ENCODE data around the gene PRSS21. TPM values are rescaled to one million over a fixed set of nuclear protein-coding genes. Genes with fewer than 3 reads are reported as not detected.

The PRSS21 gene
- total RNA-seq, 6 experiments from 2014 or later = not detected

DNA sequence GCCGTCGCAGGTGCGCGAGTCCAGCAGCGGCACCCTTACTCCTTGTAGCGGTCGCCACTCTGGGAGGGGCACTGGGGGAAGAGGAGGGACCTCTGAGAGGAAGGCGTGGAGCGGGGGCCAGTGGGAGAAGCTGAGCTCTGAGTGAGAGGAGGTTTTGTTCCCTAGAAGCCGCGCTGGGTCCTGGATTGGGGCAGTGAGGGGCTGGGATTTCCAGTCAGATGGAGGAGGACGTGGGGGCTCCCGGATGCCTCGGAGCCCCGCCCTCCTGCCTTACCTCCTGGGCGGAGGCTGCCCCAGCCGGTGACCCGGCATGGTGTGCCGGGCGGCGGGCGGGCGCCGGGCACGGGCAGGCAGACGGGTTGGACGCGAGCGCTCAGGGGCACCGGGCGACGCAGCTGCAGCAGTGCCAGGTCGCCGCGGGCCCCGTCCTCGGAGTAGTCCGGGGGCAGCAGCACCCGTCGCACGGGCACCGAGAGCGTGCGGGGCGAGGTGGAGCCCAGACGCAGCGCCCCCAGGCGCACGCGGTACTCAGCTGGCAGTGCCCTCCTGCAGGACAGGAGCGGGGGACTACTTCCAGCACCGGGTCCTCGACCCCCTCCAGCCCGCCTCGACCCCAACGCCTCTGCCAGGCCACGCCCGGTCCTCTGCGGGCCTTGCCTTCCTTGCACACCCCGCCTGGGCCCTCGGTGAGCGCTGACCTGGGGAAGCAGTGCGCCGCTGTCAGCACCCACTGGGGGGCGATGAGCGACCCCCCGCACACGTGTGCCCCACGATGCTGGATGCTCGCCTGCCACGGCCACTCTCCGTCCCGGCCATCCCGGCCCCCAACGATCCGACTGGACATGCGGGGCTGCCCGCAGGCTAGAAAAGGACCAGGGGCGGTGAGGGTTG lies 31.7 kb upstream of the PRSS21 start:
- Histone ChIP-seq H3K4me1 (peaks cover 0 to 4% (median 0%) of the 10 kb centered on the region in 4 donors), H3K9me3 (no peaks in the 10 kb centered on the region), H3K27me3 (peaks cover 0 to 12% of the 10 kb centered on the region in 2 donors), H3K4me3 (peak overlapping the region in 2 of 3 donors; percentile 7 to 14), H3K27ac (no peak overlapping the region), H3K36me3 (no peaks in the 10 kb centered on the region)
- WGBS (ENCODE audit: insufficient coverage, low coverage, low lambda C conversion rate, missing lambda C conversion rate) = 0% methylated on average over 3 of the region's 79 CpGs
- peak in 1 of 3 donors; percentile 40 for DNase-seq
- intact Hi-C loops (cut with DNase I) = no loop called here
- peak in 2 of 4 donors; percentile 6 to 22 for ATAC-seq
- TF ChIP-seq, protein P1, sequence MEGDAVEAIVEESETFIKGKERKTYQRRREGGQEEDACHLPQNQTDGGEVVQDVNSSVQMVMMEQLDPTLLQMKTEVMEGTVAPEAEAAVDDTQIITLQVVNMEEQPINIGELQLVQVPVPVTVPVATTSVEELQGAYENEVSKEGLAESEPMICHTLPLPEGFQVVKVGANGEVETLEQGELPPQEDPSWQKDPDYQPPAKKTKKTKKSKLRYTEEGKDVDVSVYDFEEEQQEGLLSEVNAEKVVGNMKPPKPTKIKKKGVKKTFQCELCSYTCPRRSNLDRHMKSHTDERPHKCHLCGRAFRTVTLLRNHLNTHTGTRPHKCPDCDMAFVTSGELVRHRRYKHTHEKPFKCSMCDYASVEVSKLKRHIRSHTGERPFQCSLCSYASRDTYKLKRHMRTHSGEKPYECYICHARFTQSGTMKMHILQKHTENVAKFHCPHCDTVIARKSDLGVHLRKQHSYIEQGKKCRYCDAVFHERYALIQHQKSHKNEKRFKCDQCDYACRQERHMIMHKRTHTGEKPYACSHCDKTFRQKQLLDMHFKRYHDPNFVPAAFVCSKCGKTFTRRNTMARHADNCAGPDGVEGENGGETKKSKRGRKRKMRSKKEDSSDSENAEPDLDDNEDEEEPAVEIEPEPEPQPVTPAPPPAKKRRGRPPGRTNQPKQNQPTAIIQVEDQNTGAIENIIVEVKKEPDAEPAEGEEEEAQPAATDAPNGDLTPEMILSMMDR (IDR thresholded peaks at IDR 0.05) = no peak
- TF ChIP-seq POLR2A (IDR thresholded peaks at IDR 0.05) = no peak

DNA sequence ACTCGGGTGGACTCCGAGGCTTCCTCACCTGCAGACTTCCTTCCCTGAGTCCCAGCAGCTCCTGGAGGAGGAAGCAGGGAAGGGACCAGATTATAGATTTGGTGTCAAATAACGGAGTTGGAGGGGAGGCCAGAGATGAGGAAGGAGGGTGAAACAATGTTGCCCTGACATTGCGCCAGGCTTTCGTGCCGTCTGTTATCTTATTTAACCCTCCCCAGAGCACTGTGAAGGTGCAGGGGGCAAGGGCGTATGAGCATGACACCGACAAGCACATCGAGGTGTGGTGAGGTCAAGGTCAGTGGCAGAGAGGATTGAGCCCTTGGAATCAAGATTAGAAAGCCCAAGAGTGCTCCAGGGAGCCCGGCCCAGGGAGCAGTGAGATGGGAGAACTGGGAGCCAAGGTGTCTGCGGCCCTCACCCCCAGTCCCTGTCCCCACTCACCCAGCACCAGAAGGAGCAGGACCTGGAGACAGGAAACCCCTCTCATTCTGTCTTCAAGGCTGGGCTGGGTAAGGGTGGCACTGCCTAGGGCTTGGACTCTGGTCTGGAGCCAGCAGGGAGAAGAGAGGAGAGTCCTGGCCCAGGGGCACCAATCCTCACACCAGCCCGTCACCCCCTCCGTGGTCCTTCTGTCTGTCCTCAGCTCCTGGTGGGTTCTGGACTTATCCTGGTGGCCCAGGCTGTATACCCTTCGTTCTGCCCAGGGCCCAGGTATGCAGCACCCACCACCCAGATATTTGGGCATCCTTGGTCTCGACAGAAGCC lies 30.8 kb upstream of the PRSS21 start:
- no peaks in the 10 kb centered on the region for H3K9me3 ChIP-seq
- 20% methylated on average over 9 of the region's 15 CpGs for WGBS (ENCODE audit: insufficient coverage, low coverage, low lambda C conversion rate, missing lambda C conversion rate)
- intact Hi-C loops (cut with DNase I) = no loop called here
- TF ChIP-seq POLR2A (IDR thresholded peaks at IDR 0.05) = no peak
- TF ChIP-seq, protein P1 (IDR thresholded peaks at IDR 0.05) = no peak
- DNase-seq (no peak), ATAC-seq (no peak)
- H3K4me3 ChIP-seq = no peak overlapping the region
- H3K27me3 ChIP-seq = peaks cover 0 to 12% of the 10 kb centered on the region in 2 donors
- no peak overlapping the region for H3K27ac ChIP-seq
- peaks cover 0 to 4% (median 0%) of the 10 kb centered on the region in 4 donors for H3K4me1 ChIP-seq
- H3K36me3 ChIP-seq = no peaks in the 10 kb centered on the region

DNA sequence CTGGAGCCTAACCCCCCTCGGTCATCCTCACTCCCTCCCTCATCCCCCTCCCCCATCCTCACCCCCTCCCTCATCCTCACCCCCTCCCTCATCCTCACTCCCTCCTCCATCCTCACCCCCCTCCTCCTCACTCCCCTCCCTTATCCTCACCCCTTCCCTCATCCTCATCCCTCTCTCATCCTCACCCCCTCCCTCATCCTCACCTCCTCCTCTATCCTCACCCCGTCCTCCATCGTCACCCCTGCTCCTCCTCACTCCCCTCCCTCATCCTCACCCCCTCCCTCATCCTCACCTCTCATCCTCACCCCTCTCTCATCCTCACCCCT lies 30.2 kb upstream of the PRSS21 start:
- no peak for TF ChIP-seq POLR2A (IDR thresholded peaks at IDR 0.05)
- TF ChIP-seq, protein P1 (IDR thresholded peaks at IDR 0.05) = no peak
- Histone ChIP-seq H3K27me3 (peaks cover 0 to 12% of the 10 kb centered on the region in 2 donors), H3K27ac (no peak overlapping the region), H3K4me3 (no peak overlapping the region), H3K36me3 (no peaks in the 10 kb centered on the region), H3K4me1 (peaks cover 0 to 4% (median 0%) of the 10 kb centered on the region in 4 donors), H3K9me3 (no peaks in the 10 kb centered on the region)
- no peak for ATAC-seq
- DNase-seq = no peak
- intact Hi-C loops (cut with DNase I) = no loop called here
- 31% methylated on average over 3 of the region's 3 CpGs for WGBS (ENCODE audit: insufficient coverage, low coverage, low lambda C conversion rate, missing lambda C conversion rate)

DNA sequence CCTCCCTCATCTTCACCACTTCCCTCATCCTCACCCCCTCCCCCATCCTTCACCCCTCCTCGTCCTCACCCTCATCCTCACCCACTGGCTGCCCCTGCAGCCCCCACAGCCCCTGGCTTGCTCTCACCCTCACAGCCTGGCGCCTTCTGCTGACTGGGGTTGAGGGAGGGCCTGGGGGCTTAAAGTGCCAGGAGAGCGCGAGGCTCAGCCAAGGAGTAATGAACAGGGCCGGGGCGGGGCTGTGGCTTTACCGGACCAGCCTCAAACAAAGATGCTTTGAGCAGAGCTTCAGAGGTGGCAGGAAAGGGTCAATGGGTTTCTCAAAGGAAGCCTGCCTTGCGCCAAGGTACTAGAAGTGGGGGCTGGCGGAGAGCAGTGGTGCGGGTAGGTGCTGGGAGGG lies 29.6 kb upstream of the PRSS21 start, which contains the start of gene PRSS33:
PRSS33 (minus strand) TSS at position 155 of the 400 bp plus-strand sequence. CDS start 1,013 bp downstream, outside the sequence.
- no peak for TF ChIP-seq POLR2A (IDR thresholded peaks at IDR 0.05)
- TF ChIP-seq, protein P1 (IDR thresholded peaks at IDR 0.05) = no peak
- ATAC-seq (no peak), DNase-seq (no peak)
- Histone ChIP-seq H3K9me3 (no peaks in the 10 kb centered on the region), H3K27ac (no peak within 1 kb of the TSS), H3K27me3 (peaks cover 0 to 12% of the 10 kb centered on the region in 2 donors), H3K36me3 (no peaks in the 10 kb centered on the region), H3K4me1 (peaks cover 0 to 4% (median 0%) of the 10 kb centered on the region in 4 donors), H3K4me3 (no peak within 1 kb of the TSS)
- WGBS (ENCODE audit: insufficient coverage, low coverage, low lambda C conversion rate, missing lambda C conversion rate) = 19% methylated on average over 7 of the region's 10 CpGs
- intact Hi-C loops (cut with DNase I) = no loop called here
